ENCODE results near the gene MKNK2. TPM values are rescaled to one million over a fixed set of nuclear protein-coding genes. Genes with fewer than 3 reads are reported as not detected.

Gene MKNK2
- total and polyA plus RNA-seq, 2 of the 13 experiments (the other 11 are each of a cell fraction or from before 2014, with no cell fraction given) = 44.9 to 112 TPM

DNA sequence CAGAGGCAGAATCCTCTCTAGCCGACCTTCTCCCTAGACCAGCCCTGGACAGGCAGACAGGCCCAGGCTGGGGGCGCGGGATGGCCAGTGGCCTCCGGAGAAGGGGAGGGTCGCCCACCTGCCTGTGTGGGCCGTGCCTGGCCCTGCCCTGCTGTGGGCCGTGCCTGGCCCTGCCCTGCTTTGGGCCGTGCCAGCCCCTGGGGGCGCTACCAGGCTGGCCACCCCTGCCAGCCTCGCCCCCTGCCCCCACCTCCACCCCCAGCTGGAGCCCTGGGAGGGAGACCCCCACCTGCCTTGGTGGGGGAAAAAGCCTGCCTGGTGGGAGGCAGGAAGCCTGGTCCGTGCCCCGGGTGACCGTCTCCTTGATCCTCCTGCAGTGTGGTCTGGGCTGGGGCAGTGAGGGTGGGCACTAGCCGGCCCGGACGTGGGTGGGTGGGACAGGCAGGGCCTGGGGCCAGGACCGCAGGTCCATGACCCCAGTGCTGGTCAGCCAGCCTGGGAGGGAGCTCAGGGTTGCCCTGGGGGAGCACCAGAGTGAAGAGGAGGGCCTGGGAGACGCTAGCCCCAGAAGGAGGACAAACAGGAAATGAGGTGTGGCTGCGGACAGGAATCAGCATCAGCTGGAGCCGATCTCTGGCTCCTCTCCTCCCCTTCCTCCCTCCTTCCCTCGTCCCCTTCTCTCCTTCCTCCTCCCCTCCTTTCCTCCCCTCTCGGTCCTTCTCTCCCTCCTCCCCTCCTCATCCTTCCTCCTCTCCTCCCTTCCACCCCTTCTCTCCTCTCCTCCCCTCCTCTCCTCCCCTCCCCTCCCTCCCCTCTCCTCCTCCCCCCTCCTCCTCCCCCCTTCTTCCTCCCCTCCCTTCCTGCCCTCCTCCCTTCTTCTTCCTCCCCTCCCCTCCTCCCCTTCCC is 5.1 kb upstream of the MKNK2 start (continued):
- TF ChIP-seq ELF4 (CRISPR knock-in tag; IDR thresholded peaks at IDR 0.05; ENCODE audit: borderline replicate concordance) (no peak), ZNF567 (CRISPR knock-in tag; IDR thresholded peaks at IDR 0.05; ENCODE audit: borderline replicate concordance) (no peak), JARID2 (CRISPR knock-in tag; IDR thresholded peaks at IDR 0.05; ENCODE audit: insufficient replicate concordance) (no peak), KDM4B (CRISPR knock-in tag; IDR thresholded peaks at IDR 0.05) (no peak), ZNF564 (CRISPR knock-in tag; IDR thresholded peaks at IDR 0.05) (no peak), TEAD3 (CRISPR knock-in tag; optimal IDR thresholded peaks at IDR 0.05; ENCODE audit: borderline replicate concordance) (no peak), WIZ (CRISPR knock-in tag; IDR thresholded peaks at IDR 0.05) (no peak), FOSL2 (CRISPR knock-in tag; IDR thresholded peaks at IDR 0.05) (no peak), CAMTA2 (CRISPR knock-in tag; IDR thresholded peaks at IDR 0.05; ENCODE audit: borderline replicate concordance) (no peak), ZNF329 (CRISPR knock-in tag; IDR thresholded peaks at IDR 0.05; ENCODE audit: low read depth) (no peak), TFDP2 (CRISPR knock-in tag; IDR thresholded peaks at IDR 0.05) (no peak), EEA1 (CRISPR knock-in tag; IDR thresholded peaks at IDR 0.05; ENCODE audit: borderline replicate concordance) (no peak), MAFF (IDR thresholded peaks at IDR 0.05; ENCODE audit: low read depth, low read length) (no peak), ETV5 (CRISPR knock-in tag; IDR thresholded peaks at IDR 0.05; ENCODE audit: borderline replicate concordance) (peak; percentile 76; the same call in 1 of the 2 replicates), CHCHD3 (CRISPR knock-in tag; IDR thresholded peaks at IDR 0.05) (no peak), TAF1 (CRISPR knock-in tag; IDR thresholded peaks at IDR 0.05) (peak; percentile 57; the same call in 1 of the 2 replicates), ZNF260 (CRISPR knock-in tag; IDR thresholded peaks at IDR 0.05; ENCODE audit: borderline replicate concordance, low read depth) (no peak), TCF12 (IDR thresholded peaks at IDR 0.05) (no peak), TCF12 (CRISPR knock-in tag; IDR thresholded peaks at IDR 0.05) (no peak), ZNF670 (CRISPR knock-in tag; IDR thresholded peaks at IDR 0.05; ENCODE audit: borderline replicate concordance) (no peak), ZNF234 (CRISPR knock-in tag; conservative IDR thresholded peaks at IDR 0.05) (no peak), ZNF264 (CRISPR knock-in tag; IDR thresholded peaks at IDR 0.05) (no peak), ZBTB38 (CRISPR knock-in tag; IDR thresholded peaks at IDR 0.05) (no peak; the same call in 1 of the 2 replicates), KDM1A (CRISPR knock-in tag; IDR thresholded peaks at IDR 0.05) (no peak)
- TF ChIP-seq, protein P1, sequence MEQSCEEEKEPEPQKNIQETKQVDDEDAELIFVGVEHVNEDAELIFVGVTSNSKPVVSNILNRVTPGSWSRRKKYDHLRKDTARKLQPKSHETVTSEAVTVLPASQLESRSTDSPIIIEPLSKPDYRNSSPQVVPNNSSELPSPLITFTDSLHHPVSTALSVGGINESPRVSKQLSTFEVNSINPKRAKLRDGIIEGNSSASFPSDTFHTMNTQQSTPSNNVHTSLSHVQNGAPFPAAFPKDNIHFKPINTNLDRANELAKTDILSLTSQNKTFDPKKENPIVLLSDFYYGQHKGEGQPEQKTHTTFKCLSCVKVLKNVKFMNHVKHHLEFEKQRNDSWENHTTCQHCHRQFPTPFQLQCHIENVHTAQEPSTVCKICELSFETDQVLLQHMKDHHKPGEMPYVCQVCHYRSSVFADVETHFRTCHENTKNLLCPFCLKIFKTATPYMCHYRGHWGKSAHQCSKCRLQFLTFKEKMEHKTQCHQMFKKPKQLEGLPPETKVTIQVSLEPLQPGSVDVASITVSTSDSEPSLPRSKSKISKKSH (CRISPR knock-in tag; IDR thresholded peaks at IDR 0.05; ENCODE audit: borderline replicate concordance) = no peak
- TF ChIP-seq, protein P2, sequence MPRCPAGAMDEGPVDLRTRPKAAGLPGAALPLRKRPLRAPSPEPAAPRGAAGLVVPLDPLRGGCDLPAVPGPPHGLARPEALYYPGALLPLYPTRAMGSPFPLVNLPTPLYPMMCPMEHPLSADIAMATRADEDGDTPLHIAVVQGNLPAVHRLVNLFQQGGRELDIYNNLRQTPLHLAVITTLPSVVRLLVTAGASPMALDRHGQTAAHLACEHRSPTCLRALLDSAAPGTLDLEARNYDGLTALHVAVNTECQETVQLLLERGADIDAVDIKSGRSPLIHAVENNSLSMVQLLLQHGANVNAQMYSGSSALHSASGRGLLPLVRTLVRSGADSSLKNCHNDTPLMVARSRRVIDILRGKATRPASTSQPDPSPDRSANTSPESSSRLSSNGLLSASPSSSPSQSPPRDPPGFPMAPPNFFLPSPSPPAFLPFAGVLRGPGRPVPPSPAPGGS (CRISPR knock-in tag; IDR thresholded peaks at IDR 0.05) = no peak
- TF ChIP-seq, protein P3, sequence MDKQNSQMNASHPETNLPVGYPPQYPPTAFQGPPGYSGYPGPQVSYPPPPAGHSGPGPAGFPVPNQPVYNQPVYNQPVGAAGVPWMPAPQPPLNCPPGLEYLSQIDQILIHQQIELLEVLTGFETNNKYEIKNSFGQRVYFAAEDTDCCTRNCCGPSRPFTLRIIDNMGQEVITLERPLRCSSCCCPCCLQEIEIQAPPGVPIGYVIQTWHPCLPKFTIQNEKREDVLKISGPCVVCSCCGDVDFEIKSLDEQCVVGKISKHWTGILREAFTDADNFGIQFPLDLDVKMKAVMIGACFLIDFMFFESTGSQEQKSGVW (CRISPR knock-in tag; IDR thresholded peaks at IDR 0.05; ENCODE audit: borderline replicate concordance) = no peak

Measured in HepG2 (cell line).